Heart right ventricle (tissue), 16 donors: ENCODE data around the gene COA8. TPM values are rescaled to one million over a fixed set of nuclear protein-coding genes. Genes with fewer than 3 reads are reported as not detected.

Experiments
- ATAC-seq, 8 donors: fragments of 200-7000 bp; cut with Tn5 transposase; one replicate each; pipeline ENCODE4 v1.9.1; 2020; ENCODE audit warnings: mild to moderate bottlenecking in 8 of 8, moderate library complexity in 8 of 8, moderate number of reproducible peaks in 1 of 8
- DNase-seq, 2 donors: peaks; one replicate each; pipeline ENCODE4 v3.0.0-alpha.2; 2020
- H3K27ac ChIP-seq, 10 donors: fragments of 200-600 bp; sonication (generic) in 2 of 10; one replicate each; pipeline versions ENCODE4 v1.5.0 to v1.8.0; 2020 to 2022; ENCODE audit warnings: mild to moderate bottlenecking in 3 of 10
- H3K27me3 ChIP-seq, 7 donors: fragments of 200-600 bp; one replicate each; pipeline ENCODE4 v1.8.0; 2021 to 2022; ENCODE audit warnings: mild to moderate bottlenecking in 2 of 7
- H3K36me3 ChIP-seq, 9 donors: fragments of 200-600 bp; sonication (generic) in 1 of 9; one replicate each; pipeline versions ENCODE4 v1.5.0 to v1.8.0; 2020 to 2022; ENCODE audit warnings: mild to moderate bottlenecking in 2 of 9
- H3K4me1 ChIP-seq, 9 donors: fragments of 200-600 bp; sonication (generic) in 1 of 9; one replicate each; pipeline versions ENCODE4 v1.5.0 to v1.8.0; 2020 to 2022; ENCODE audit warnings: mild to moderate bottlenecking in 4 of 9
- H3K4me3 ChIP-seq, 10 donors: fragments of 200-600 bp; sonication (generic) in 2 of 10; one replicate each; pipeline versions ENCODE4 v1.5.0 to v1.8.0; 2020 to 2022; ENCODE audit warnings: mild to moderate bottlenecking in 7 of 10, moderate library complexity in 2 of 10
- H3K9me3 ChIP-seq, 11 donors: fragments of 200-600 bp in 10 of 11; sonication (generic) in 2 of 11; one replicate each; pipeline versions ENCODE4 v1.5.0 to v1.8.0; 2013 to 2022; ENCODE audit warnings: mild to moderate bottlenecking in 2 of 11, control low read depth in 1 of 11, moderate library complexity in 1 of 11
- CTCF ChIP-seq, 9 donors: fragments of 200-600 bp; sonication (generic) in 2 of 9; IDR thresholded peaks; one replicate each; pipeline versions ENCODE4 v1.5.0 to v1.8.0; 2021 to 2022; ENCODE audit warnings: antibody characterized with exemption in 9 of 9, mild to moderate bottlenecking in 5 of 9, moderate library complexity in 1 of 9
- WGBS, 2 donors: extraction: QIAGEN DNeasy Blood & Tissue Kit; methylation state at CpG; one replicate each; pipeline ENCODE4 v1.1.7; 2013; ENCODE audit warnings: inconsistent platforms in 1 of 2; 5-methylcytosine and 5-hydroxymethylcytosine counted together
- intact Hi-C, 10 donors: fragments of 100-400 bp; cut with DNase I; formaldehyde crosslinking; loops; one replicate each; pipeline versions ENCODE4 v1.11.1 to v1.14.2; 2022
- polyA plus RNA-seq, 2 donors: library from polyadenylated mRNA; stranded (reverse); fragments of 200-250 nt; gene quantifications; one replicate each; pipeline ENCODE4 v1.2.3, GENCODE V29; 2013
- total RNA-seq, 10 donors: library from RNA; stranded (reverse); fragmentation: NEBNext Ultra II Directional in 3 of 10; extraction: Animal tissue kit (Norgen Biotek cat#: 25700) in 3 of 10; gene quantifications; one replicate each; pipeline versions ENCODE4 v1.2.1 to v1.2.4, GENCODE V29; 2021 to 2023
- donor health status: Arrhythmogenic right ventricular cardiomyopathy.
- donor health status: ischemic (EF 13 %, LVEDD 7.1; RV severe dilation, severe dysfunction).
- donor health status: healthy with polysubstance abuse.
- donor health status: DM: no; HTN: yes; CAD: no.
- donor health status: DM: no; HTN: no; CAD: no.
- donor health status: ischemic (EF 25% LVEDD 6.9; RV normal size, moderate dysfunction).
- donor health status: ischemic (EF 25% LVEDD 5.7; RV mildly dilated, moderate dysfunction).
- donor health status: healthy.
- donor health status: DM: yes; HTN: yes; CAD: no.
- donor health status: Ischemic cardiomyopathy.
- donor health status: ischemic (EF 35%, LVEDD 5.7; RV mildly dilated, moderate dysfunction).
- donor health status: nonischemic (EF 11% LVEDD 7.7; RV severe dilation, severe dysfunction).
- donor health status: DM: yes; HTN: yes; CAD: no.
- donor health status: PGD.
- donor health status: ischemic (EF 29% LVEDD 5.4; RV normal size, mild dysfunction).
- donor health status: nonischemic (EF 23%, LVEDD 6.1; RV moderate dilation, normal function).

COA8 gene
- total and polyA plus RNA-seq, 12 donors, result 33.3 to 141 (median 43.8) TPM

DNA sequence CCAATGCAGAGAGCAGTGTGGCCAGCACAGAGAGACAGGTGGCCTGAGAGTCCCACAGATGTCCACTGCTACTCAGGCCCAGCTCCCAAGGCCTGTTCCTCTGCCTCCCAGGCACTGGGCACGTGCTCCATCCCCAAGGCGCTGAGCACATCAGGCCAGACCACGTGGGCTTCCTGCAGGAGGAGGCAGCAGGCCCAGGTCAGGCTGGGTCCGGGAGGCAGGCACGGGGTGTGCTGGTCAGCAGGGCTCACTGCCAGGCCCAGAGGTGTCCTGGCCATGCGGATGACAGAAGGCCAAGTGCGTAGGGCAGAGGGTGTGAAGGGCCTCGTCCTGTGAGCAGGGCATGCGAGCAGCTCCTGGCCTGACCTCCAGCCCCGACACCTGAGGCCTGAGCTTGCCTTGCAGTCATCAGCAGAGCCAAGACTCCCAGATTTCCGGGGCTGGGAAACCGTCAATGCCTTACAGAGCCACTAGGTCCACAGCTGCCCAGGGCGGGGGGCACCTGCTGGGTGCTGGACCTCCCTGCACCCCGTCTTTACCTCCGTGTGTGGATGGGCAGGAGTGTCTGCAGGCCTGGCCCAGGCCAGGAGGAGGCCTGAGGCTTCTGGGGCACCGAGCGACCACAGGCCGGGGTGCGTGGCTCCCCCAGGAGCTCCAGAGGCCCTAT, 18.9 kb upstream of the COA8 start:
- no peaks in the 10 kb centered on the region for H3K9me3 ChIP-seq
- no peak overlapping the region for H3K4me3 ChIP-seq
- intact Hi-C loops, result no loop called here
- H3K36me3 ChIP-seq, result no peaks in the 10 kb centered on the region
- ATAC-seq, result no peak
- 73 to 81% methylated on average over 18 to 19 of the region's 19 CpGs for WGBS, 2 donors
- H3K27me3 ChIP-seq, result no peaks in the 10 kb centered on the region
- peaks cover 48 to 81% (median 61%) of the 10 kb centered on the region in 9 donors for H3K4me1 ChIP-seq
- H3K27ac ChIP-seq, result peak overlapping the region in 4 of 10 donors; percentile 9 to 40 (median 32)
- peak in 1 of 2 donors; percentile 20 for DNase-seq
- no peak for TF ChIP-seq CTCF (IDR thresholded peaks at IDR 0.05)

GRCh38 chr14:103544388-103545218, 18.2 kb upstream of the COA8 start:
- ATAC-seq (peak in 5 of 8 donors; percentile 9 to 22 (median 16)), DNase-seq (peak in 1 of 2 donors; percentile 65)
- Histone ChIP-seq H3K27me3 (no peaks in the 10 kb centered on the region), H3K4me1 (peaks cover 44 to 81% (median 61%) of the 10 kb centered on the region in 9 donors), H3K4me3 (no peak overlapping the region), H3K27ac (peak overlapping the region in 4 of 10 donors; percentile 9 to 40 (median 32)), H3K36me3 (no peaks in the 10 kb centered on the region), H3K9me3 (no peaks in the 10 kb centered on the region)
- intact Hi-C loops, result loop anchor here in 6 of 10 donors (5.0 kb wide), 1 partner anchor 42 kb away; no protein-coding TSS in a partner anchor
- no peak for TF ChIP-seq CTCF (IDR thresholded peaks at IDR 0.05)
- WGBS, 2 donors, result 65 to 67% methylated on average over 35 of the region's 35 CpGs

- H3K9me3 ChIP-seq, result no peaks in the 10 kb centered on the region
- intact Hi-C loops, result loop anchor here in 6 of 10 donors (5.0 kb wide), 1 partner anchor 43 kb away; no protein-coding TSS in a partner anchor
- no peaks in the 10 kb centered on the region for H3K27me3 ChIP-seq
- no peaks in the 10 kb centered on the region for H3K36me3 ChIP-seq
- DNase-seq (no peak), ATAC-seq (no peak)
- peaks cover 40 to 83% (median 65%) of the 10 kb centered on the region in 9 donors for H3K4me1 ChIP-seq
- peak overlapping the region in 1 of 10 donors; percentile 4 for H3K27ac ChIP-seq
- no peak overlapping the region for H3K4me3 ChIP-seq
- no peak for TF ChIP-seq CTCF (IDR thresholded peaks at IDR 0.05)
- WGBS, 2 donors, result 92 to 93% methylated on average over 29 of the region's 29 CpGs
Measured at GRCh38 chr14:103545219-103545914, 17.4 kb upstream of the COA8 start.
